GM12878 (cell line): ENCODE results near the gene NT5DC4. TPM values are rescaled to one million over a fixed set of nuclear protein-coding genes. Genes with fewer than 3 reads are reported as not detected.

Experiments used
- ATAC-seq: fragments of 200-7000 bp; cut with Tn5 transposase; 3 replicates; pipeline ENCODE4 v1.9.1; 2020; ENCODE audit warnings: mild to moderate bottlenecking, moderate library complexity
- BruUV-seq: library from RNA; stranded (reverse); fragments of 400-500 nt; replicated peaks from 2 replicates; lab custom pipeline; 2021; lab: Mats Ljungman, UMichigan
- CTCF ChIA-PET: fragments of 300-600 bp; sonication (Branson Sonifier 250); formaldehyde crosslinking; extraction: SDS; loops from one replicate; lab custom pipeline; 2021; ENCODE audit warnings: inconsistent platforms; lab: Yijun Ruan, JAX
- POLR2A ChIA-PET: fragments of 350-600 bp; formaldehyde crosslinking; extraction: SDS; loops from one replicate; lab custom pipeline; 2021; ENCODE audit warnings: inconsistent platforms; lab: Charles Lee
- RAD21 ChIA-PET: fragments of 300-600 bp; sonication (Branson Sonifier 250); formaldehyde crosslinking; loops from one replicate; lab custom pipeline; 2023; ENCODE audit warnings: antibody characterized with exemption; ENCODE audit not compliant: unreplicated experiment; lab: Charles Lee
- SMC1A ChIA-PET: fragments of 300-600 bp; sonication (Branson Sonifier 250); formaldehyde crosslinking; loops from one replicate; lab custom pipeline; 2023; ENCODE audit not compliant: unreplicated experiment, uncharacterized antibody; lab: Charles Lee
- DNase-seq: peaks from one replicate; pipeline ENCODE4 v3.0.0-alpha.2; 2011; ENCODE audit warnings: low read depth, low spot score
- FAIRE-seq: peaks from 3 replicates; lab custom pipeline; 2011; peaks lifted over from hg19 to GRCh38; lab: Jason Lieb, UNC
- H2AFZ ChIP-seq: 2 replicates; pipeline ENCODE4 v1.6.0; 2011; ENCODE audit warnings: low read depth, low read length, control low read depth; ENCODE audit not compliant: control insufficient read depth
- H3K27ac ChIP-seq: 2 replicates; pipeline ENCODE4 v1.5.1; 2011; ENCODE audit warnings: control low read depth; ENCODE audit not compliant: control insufficient read depth, insufficient read depth
- H3K27me3 ChIP-seq, 2 experiments: replicated peaks in 1 of 2; 2 replicates each; pipeline versions ENCODE4 v1.6.0 to v1.6.1; 2011; ENCODE audit warnings: low read length in 1 of 2; ENCODE audit not compliant: control insufficient read depth in 2 of 2, insufficient read depth in 2 of 2
- H3K36me3 ChIP-seq, 2 experiments: 2 replicates each; pipeline ENCODE4 v1.5.1; 2011; ENCODE audit warnings: low read length in 1 of 2; ENCODE audit not compliant: control insufficient read depth in 2 of 2, insufficient read depth in 2 of 2
- H3K4me1 ChIP-seq: 2 replicates; pipeline ENCODE4 v1.6.1; 2011; ENCODE audit warnings: mild to moderate bottlenecking, low read length, moderate library complexity, mixed read lengths; ENCODE audit not compliant: control insufficient read depth, insufficient read depth
- H3K4me2 ChIP-seq: 2 replicates; pipeline ENCODE4 v1.6.0; 2011; ENCODE audit warnings: control low read depth; ENCODE audit not compliant: control insufficient read depth, insufficient read depth
- H3K4me3 ChIP-seq: fragments of 200-600 bp; sonication (generic); 2 replicates; pipeline ENCODE4 v1.5.1; 2016
- H3K79me2 ChIP-seq: 2 replicates; pipeline ENCODE4 v1.6.0; 2011; ENCODE audit warnings: low read length; ENCODE audit not compliant: control insufficient read depth, insufficient read depth
- H3K9ac ChIP-seq: 2 replicates; pipeline ENCODE4 v1.8.0; 2011; ENCODE audit warnings: low read length, control low read depth, mixed read lengths; ENCODE audit not compliant: control insufficient read depth, insufficient read depth
- H3K9me3 ChIP-seq: replicated peaks from 3 replicates; pipeline ENCODE4 v1.5.1; 2011; ENCODE audit warnings: mild to moderate bottlenecking, low read length; ENCODE audit not compliant: control insufficient read depth, insufficient read depth
- H4K20me1 ChIP-seq: 2 replicates; pipeline ENCODE4 v1.6.0; 2011; ENCODE audit not compliant: control insufficient read depth, insufficient read depth
- NR2C1 ChIP-seq: fragments of 450-650 bp; IDR thresholded peaks from 2 replicates; pipeline ENCODE4 v1.6.1; 2017; ENCODE audit warnings: antibody characterized with exemption, mild to moderate bottlenecking, moderate library complexity
- SMARCA5 ChIP-seq: fragments of 450-650 bp; IDR thresholded peaks from 2 replicates; pipeline ENCODE4 v1.6.1; 2017; ENCODE audit warnings: mild to moderate bottlenecking
- SPI1 ChIP-seq: IDR thresholded peaks from 2 replicates; pipeline ENCODE4 v1.6.1; 2011; ENCODE audit warnings: low read depth, mild to moderate bottlenecking, low read length, moderate library complexity, borderline replicate concordance; ENCODE audit not compliant: insufficient read depth
- ZNF622 ChIP-seq: fragments of 450-650 bp; IDR thresholded peaks from 2 replicates; pipeline ENCODE4 v1.6.1; 2017; ENCODE audit warnings: mild to moderate bottlenecking, inconsistent platforms
- WGBS: methylation state at CpG from one replicate; pipeline ENCODE4 v1.1.6; 2016; ENCODE audit warnings: low lambda C conversion rate; ENCODE audit not compliant: insufficient replicate concordance, insufficient coverage; ENCODE audit errors: missing lambda C conversion rate; 5-methylcytosine and 5-hydroxymethylcytosine counted together
- in situ Hi-C: fragments of 300-500 bp; cut with MboI; formaldehyde crosslinking; loops from 9 replicates; pipeline ENCODE4 v1.14.3; 2018; ENCODE audit warnings: mixed read lengths
- intact Hi-C: fragments of 100-400 bp; cut with micrococcal nuclease; formaldehyde crosslinking; loops from one replicate; pipeline ENCODE4 v1.14.2; 2022; ENCODE audit not compliant: unreplicated experiment
- polyA plus RNA-seq, 11 experiments: library from polyadenylated mRNA; depleted of rRNA in 4 of 11; unstranded in 6 of 11; stranded (reverse) in 5 of 11; fragments of >200 nt; fragmentation: Nextera tagmentation in 4 of 11; fragmentation: Illumina TruSeq in 1 of 11; extraction: Ambion mirVana in 4 of 11; extraction: Trizol in 1 of 11; gene quantifications; 1 replicate in 1 of 11; 2 replicates in 10 of 11; pipeline versions ENCODE4 v1.2.1 to v1.2.3, GENCODE V29; 2011 to 2016; ENCODE audit warnings: inconsistent platforms in 2 of 11, missing spikeins in 2 of 11, low read depth in 1 of 11
- total RNA-seq, 4 experiments: library from RNA; depleted of rRNA in 3 of 4; stranded (reverse); fragments of >200 nt in 3 of 4; fragmentation: Illumina TruSeq in 1 of 4; extraction: Trizol in 1 of 4; gene quantifications; 2 replicates each; pipeline versions ENCODE4 v1.2.1 to v1.2.3, GENCODE V29; 2013 to 2021
- TF ChIP-seq, protein P1 (sequence below): fragments of 450-650 bp; formaldehyde crosslinking; IDR thresholded peaks from 2 replicates; pipeline ENCODE4 v1.4.0; 2020; ENCODE audit warnings: mild to moderate bottlenecking, moderate library complexity
- TF ChIP-seq, protein P2 (sequence below): fragments of 450-650 bp; IDR thresholded peaks from 2 replicates; pipeline ENCODE4 v1.6.1; 2016; ENCODE audit warnings: mild to moderate bottlenecking
- TF ChIP-seq, protein P3 (sequence below): IDR thresholded peaks from 2 replicates; pipeline ENCODE4 v1.6.1; 2011; ENCODE audit warnings: low read depth, low read length, improper control_type of control experiment, borderline replicate concordance
- TF ChIP-seq, protein P4 (sequence below): IDR thresholded peaks from 2 replicates; pipeline ENCODE4 v1.6.1; 2012; ENCODE audit warnings: low read length, inconsistent platforms

Gene NT5DC4
- total and polyA plus RNA-seq, 10 of the 15 experiments (the other 5 are each of a cell fraction or from before 2014, with no cell fraction given): 0.04 to 2.6 (median 0.32) TPM; not detected in 2

DNA sequence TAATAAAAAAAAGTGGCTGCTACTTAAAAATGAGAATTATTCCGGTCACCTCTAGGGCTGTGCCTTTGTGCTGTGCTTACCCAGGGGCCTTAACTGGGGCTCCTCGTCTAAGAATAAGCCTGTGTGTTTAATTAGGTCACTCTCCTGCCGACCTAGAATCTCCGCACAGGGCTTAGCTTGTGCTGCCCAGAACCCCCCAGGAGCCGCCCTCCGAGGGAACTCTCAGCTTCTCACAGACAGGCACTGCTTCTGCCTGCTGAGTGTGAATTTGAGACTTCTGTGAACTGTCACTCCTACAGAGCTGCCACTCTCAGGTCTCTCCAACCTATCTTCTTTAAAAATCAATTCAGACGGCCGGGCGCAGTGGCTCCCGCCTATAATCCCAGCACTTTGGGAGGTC lies 11.9 kb upstream of the NT5DC4 start:
- ATAC-seq: peak; percentile 60
- peak overlapping the region; percentile 54 for H2AFZ ChIP-seq
- TF ChIP-seq SPI1 (no peak), ZNF622 (no peak), SMARCA5 (0 out of 2 replicates have a peak, but pooled peaks have one; percentile 13), NR2C1 (no peak)
- TF ChIP-seq, protein P1, sequence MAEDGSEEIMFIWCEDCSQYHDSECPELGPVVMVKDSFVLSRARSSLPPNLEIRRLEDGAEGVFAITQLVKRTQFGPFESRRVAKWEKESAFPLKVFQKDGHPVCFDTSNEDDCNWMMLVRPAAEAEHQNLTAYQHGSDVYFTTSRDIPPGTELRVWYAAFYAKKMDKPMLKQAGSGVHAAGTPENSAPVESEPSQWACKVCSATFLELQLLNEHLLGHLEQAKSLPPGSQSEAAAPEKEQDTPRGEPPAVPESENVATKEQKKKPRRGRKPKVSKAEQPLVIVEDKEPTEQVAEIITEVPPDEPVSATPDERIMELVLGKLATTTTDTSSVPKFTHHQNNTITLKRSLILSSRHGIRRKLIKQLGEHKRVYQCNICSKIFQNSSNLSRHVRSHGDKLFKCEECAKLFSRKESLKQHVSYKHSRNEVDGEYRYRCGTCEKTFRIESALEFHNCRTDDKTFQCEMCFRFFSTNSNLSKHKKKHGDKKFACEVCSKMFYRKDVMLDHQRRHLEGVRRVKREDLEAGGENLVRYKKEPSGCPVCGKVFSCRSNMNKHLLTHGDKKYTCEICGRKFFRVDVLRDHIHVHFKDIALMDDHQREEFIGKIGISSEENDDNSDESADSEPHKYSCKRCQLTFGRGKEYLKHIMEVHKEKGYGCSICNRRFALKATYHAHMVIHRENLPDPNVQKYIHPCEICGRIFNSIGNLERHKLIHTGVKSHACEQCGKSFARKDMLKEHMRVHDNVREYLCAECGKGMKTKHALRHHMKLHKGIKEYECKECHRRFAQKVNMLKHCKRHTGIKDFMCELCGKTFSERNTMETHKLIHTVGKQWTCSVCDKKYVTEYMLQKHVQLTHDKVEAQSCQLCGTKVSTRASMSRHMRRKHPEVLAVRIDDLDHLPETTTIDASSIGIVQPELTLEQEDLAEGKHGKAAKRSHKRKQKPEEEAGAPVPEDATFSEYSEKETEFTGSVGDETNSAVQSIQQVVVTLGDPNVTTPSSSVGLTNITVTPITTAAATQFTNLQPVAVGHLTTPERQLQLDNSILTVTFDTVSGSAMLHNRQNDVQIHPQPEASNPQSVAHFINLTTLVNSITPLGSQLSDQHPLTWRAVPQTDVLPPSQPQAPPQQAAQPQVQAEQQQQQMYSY (CRISPR knock-in tag): no peak
- TF ChIP-seq, protein P2, sequence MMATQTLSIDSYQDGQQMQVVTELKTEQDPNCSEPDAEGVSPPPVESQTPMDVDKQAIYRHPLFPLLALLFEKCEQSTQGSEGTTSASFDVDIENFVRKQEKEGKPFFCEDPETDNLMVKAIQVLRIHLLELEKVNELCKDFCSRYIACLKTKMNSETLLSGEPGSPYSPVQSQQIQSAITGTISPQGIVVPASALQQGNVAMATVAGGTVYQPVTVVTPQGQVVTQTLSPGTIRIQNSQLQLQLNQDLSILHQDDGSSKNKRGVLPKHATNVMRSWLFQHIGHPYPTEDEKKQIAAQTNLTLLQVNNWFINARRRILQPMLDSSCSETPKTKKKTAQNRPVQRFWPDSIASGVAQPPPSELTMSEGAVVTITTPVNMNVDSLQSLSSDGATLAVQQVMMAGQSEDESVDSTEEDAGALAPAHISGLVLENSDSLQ: peak; percentile 75
- TF ChIP-seq, protein P3, sequence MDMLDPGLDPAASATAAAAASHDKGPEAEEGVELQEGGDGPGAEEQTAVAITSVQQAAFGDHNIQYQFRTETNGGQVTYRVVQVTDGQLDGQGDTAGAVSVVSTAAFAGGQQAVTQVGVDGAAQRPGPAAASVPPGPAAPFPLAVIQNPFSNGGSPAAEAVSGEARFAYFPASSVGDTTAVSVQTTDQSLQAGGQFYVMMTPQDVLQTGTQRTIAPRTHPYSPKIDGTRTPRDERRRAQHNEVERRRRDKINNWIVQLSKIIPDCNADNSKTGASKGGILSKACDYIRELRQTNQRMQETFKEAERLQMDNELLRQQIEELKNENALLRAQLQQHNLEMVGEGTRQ: no peak
- TF ChIP-seq, protein P4, sequence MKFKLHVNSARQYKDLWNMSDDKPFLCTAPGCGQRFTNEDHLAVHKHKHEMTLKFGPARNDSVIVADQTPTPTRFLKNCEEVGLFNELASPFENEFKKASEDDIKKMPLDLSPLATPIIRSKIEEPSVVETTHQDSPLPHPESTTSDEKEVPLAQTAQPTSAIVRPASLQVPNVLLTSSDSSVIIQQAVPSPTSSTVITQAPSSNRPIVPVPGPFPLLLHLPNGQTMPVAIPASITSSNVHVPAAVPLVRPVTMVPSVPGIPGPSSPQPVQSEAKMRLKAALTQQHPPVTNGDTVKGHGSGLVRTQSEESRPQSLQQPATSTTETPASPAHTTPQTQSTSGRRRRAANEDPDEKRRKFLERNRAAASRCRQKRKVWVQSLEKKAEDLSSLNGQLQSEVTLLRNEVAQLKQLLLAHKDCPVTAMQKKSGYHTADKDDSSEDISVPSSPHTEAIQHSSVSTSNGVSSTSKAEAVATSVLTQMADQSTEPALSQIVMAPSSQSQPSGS: no peak
- TF ChIP-seq, all 136 proteins: peak for 2
- POLR2A ChIA-PET: interaction anchor here (1.1 to 8.2 kb wide), 8 partner anchors 10 to 77 kb away, joined by 4 to 74 read pairs (median 28); partner anchors contain the start of gene SLC20A1
- no peak for DNase-seq
- RAD21 ChIA-PET: interaction anchor here (0.9 to 6.7 kb wide), 12 partner anchors 10 to 172 kb away, joined by 3 to 145 read pairs (median 4); no protein-coding TSS in a partner anchor
- 17% methylated on average over 10 of the region's 10 CpGs for WGBS
- Histone ChIP-seq H4K20me1 (no peaks in the 10 kb centered on the region), H3K9me3 (no peaks in the 10 kb centered on the region), H3K27me3 (no peaks in the 10 kb centered on the region), H3K4me1 (peaks cover 47% of the 10 kb centered on the region), H3K27ac (peak overlapping the region; percentile 94), H3K4me2 (peak overlapping the region; percentile 90), H3K4me3 (no peak overlapping the region), H3K9ac (peak overlapping the region; percentile 53), H3K79me2 (no peaks in the 10 kb centered on the region), H3K36me3 (no peaks in the 10 kb centered on the region; a peak in 1 of 4 replicates)
- in situ Hi-C loops: no loop called here
- intact Hi-C loops: loop anchor here (5.0 to 10.0 kb wide), 2 partner anchors 62 to 654 kb away; partner anchors contain the start of genes SLC20A1 and TMEM87B
- FAIRE-seq: no peak
- SMC1A ChIA-PET: interaction anchor here (1.2 to 11.5 kb wide), 8 partner anchors 10 to 174 kb away, joined by 3 to 271 read pairs (median 12); partner anchors contain the start of genes CHCHD5 and SLC20A1
- CTCF ChIA-PET: interaction anchor here (1.3 to 6.9 kb wide), 7 partner anchors 10 to 128 kb away, joined by 3 to 102 read pairs (median 22); partner anchors contain the start of gene SLC20A1
- no TSS peak for BruUV-seq
